Keratinocyte (primary cell): ENCODE data around the gene TBC1D22B.

Experiments
- CTCF ChIP-seq, 3 experiments: IDR thresholded peaks in 1 of 3; conservative IDR thresholded peaks in 1 of 3; optimal IDR thresholded peaks in 1 of 3; 2 replicates in 2 of 3; 3 replicates in 1 of 3; pipeline versions ENCODE3 to v1.5.1; 2011; ENCODE audit warnings: low read length in 3 of 3, mild to moderate bottlenecking in 3 of 3, moderate library complexity in 2 of 3, control low read depth in 1 of 3, inconsistent platforms in 1 of 3; ENCODE audit not compliant: insufficient read depth in 2 of 3; ENCODE audit errors: extremely low read depth in 1 of 3
- EZH2 ChIP-seq: IDR thresholded peaks from one replicate; pipeline ENCODE4 v1.6.1; 2012; ENCODE audit warnings: inconsistent platforms, mild to moderate bottlenecking, low read length, moderate library complexity

- TF ChIP-seq CTCF (optimal IDR thresholded peaks at IDR 0.05 in 1 of 3, IDR thresholded peaks at IDR 0.05 in 1 of 3, conservative IDR thresholded peaks at IDR 0.05 in 1 of 3; ENCODE audit: extremely low read depth in 1 of 3, insufficient read depth in 2 of 3, low read length in 3 of 3) (no peak), EZH2 (no peak)
Measured at GRCh38 chr6:37260444-37260843, 2.9 kb downstream of the TBC1D22B start.
